Stimulated activated CD4-positive, alpha-beta T cell treated with anti-CD3 and anti-CD28 coated beads, TNF-alpha, amount 100 ng/mL, for 4 hours (primary cell): ENCODE data around the gene ADAM10.

ENCODE experiments used
- DNase-seq, 3 experiments: peaks; one replicate each; pipeline ENCODE4 v3.0.0-alpha.2; 2020; ENCODE audit warnings: low read depth in 3 of 3

The ADAM10 gene

DNA sequence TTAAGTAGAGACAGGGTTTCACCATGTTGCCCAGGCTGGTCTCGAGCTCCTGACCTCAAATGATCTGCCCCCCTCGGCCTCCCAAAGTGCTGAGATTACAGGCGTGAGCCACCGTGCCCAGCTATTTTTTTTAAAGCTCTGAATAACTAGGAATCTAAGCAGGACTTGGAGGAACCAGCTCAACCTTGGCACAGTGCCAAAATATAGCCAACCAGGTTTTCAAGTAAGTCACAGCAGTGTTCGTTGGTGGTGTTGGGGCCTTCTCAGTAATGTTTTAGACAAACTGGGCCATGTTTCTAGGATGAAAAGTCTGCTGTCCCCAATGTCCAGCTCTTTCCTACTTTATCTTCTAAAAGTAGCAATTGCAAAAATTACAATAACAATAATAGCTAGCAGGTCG is 6.4 kb upstream of the ADAM10 start:
- DNase-seq = no peak

DNA sequence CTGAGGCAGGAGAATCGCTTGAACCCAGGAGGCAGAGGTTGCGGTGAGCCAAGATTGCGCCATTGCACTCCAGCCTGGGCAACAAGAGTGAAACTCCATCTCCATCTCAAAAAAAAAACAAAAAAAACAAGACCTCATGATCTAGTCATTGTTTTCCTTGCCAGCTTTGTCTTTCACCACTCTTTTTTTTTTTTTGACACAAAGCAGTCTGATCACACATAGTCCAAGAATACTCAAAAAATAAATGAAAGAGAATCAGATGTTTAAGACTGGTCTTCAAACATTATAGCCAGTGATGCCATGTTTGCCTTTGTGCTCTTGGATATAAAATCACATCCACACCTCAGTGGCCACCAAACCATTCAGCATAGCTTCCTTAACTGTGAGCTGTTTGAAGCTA is 5.8 kb upstream of the ADAM10 start:
- no peak for DNase-seq

DNA sequence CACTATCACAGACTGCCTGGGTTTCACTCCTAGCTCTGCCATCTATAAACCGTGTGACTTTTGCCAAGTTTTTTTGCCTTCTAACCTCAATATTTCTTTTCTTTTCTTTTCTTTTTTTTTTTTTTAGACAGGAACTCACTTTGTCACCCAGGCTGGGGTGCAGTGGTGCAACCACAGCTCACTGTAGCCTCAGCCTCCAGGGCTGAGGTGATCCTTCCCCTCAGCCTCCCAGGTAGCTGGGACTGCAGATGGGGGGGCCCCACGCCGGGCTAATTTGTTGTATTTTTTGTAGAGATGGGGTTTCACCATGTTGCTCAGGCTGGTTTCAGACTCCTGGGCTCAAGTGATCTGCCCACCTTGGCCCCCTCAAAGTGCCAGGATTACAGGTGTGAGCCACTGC is 3.2 kb upstream of the ADAM10 start:
- no peak for DNase-seq

DNA sequence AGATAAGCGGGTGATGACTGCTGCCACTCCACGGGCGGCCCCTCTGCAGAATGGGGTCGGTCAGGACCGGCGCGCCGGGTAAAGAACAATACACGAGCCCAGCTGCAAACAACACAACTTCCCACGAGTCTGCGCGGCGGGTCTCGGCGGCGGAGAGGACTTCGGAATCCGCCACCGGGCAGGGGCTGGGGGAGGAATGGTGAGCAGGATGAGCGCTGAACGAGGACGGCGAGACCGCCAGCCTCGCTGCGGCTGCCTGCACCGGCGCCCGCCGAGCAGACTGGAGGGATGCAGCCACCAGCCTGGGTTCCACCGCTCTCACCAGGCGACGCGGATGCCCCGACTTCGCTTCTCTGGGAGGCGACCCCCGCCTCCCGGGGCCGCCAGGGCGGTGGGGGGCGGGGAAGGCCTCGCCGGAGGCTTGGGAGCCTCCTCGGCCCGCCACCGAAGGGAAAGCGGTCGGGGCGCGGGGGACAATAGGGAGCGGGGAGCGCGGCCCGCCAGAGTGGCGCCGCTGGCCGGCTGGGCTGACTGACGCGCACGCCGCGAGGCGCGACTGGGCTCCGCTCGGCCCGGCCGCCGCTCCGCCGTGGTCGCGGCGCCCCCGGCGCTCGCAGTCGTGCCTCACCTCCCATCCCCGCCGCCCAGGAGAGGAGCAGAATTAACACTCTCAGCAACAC is 515 bp downstream of the ADAM10 start:
- no peak for DNase-seq

DNA sequence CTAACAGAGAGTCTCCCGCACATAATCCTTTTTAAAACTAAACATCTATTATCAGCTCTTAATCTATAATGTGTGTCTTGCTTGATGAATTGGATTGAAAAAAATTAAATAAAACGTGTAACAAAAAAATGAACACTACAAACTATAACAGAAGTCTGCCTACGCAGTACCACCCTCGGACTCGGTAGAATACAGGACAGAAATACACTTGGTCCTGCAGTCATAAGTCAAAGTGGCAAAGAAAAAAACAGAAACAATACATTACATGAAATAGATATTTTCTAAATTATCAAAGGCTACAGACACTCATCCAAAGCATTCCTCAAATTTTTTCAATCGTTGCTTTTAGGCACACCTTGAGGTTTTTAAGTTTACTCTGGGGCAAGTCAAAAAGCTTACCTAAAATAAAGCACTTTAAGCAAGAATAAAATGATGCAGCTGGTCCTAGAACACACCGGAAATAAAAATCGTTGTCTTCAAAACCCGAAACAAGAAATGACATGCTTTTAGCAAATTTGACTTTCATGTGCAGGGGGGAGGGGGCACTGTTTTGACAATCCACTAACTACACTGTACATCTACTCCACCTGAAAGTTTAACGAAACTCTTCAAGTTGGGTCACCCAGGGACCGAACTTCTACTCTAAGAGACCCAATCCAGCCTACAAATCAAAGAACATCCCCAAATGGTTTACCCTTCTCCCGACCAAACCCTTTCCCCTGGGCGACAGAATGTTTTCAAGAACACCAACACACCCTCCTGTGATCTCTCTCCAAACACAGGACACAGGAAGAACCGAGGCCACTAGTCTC is 1.3 kb downstream of the ADAM10 start:
- no peak for DNase-seq

DNA sequence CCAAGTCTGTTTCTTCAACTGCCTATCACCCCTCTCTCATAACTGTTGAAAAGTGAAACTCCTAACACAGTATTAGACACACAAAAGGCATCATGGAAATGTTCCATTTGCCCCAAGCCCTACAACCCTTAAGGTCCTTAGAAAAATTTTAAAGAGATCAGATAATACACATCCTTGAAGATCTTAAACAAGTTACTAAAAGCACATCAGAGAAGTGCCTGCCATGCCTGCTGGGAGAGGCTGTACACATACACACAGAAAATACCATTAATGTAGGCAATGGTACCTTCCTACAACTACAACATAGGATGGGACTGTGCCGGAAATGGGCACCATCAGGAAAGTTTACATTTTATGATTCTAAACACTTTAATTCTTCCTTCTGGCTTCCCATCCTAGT is 3.3 kb downstream of the ADAM10 start:
- no peak for DNase-seq

DNA sequence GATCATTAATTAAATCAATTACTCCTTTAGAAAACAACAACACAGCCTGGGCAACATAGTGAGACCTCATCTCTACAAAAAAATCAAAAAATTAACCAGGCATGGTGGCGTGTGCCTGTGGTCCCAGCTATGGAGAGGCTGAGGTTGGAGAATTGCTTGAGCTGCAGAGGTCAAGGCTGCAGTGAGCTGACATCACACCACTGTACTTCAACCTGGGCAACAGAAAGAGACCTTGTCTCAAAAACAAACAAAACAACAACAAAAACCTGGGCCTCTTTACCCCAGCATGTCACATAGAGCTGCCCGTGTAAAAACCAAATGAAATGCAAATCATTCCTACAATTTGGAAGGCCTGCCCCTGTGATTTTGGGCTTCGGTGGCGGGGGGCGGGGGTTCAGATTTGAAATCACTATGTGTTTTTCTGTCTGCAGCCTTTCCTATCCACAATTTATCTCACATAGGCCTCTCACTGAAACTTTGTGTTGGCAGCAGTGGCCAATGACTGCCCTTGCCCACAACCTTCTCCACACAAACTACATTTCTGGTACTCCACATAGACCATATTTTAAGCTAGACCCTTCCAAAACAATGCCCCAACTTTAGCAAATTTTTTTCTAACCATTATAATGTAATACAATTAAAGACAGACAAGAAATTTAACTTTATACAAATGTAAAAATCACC is 6.5 kb downstream of the ADAM10 start:
- no peak for DNase-seq

DNA sequence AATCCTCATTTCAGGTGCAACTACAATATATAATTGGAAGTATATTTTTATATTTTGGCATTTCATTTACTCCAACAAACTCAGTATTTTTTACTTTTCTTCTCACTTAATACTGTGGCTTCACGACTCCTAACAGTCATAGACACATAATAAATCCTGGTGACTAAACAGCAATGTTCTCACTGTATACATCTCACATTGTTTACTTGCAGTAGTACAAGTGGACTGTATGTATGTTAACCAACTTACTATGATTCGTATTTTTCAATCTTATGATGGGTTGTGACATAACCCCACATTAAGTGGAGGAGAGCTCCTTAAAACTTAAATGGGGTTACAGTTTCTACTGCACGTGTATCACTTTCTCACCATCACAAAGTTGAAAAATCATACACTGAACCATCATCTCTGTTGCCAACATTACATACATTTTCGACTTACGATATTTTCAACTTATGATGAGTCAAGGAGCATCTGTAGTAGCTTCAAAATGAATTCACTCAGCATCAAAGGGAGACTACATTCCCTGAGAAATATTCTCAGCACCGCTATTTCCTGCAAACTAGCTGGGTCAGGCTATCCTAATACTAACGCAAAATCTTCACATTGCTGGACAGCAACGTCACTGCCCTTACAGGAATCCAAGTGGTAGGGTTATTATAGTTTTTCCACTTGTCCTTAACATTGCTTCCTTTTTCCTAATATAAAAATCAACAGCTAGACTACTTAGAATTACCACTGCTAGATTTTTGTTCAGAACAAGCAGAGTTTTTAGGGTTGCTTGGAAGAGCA is 7.3 kb downstream of the ADAM10 start:
- no peak for DNase-seq

DNA sequence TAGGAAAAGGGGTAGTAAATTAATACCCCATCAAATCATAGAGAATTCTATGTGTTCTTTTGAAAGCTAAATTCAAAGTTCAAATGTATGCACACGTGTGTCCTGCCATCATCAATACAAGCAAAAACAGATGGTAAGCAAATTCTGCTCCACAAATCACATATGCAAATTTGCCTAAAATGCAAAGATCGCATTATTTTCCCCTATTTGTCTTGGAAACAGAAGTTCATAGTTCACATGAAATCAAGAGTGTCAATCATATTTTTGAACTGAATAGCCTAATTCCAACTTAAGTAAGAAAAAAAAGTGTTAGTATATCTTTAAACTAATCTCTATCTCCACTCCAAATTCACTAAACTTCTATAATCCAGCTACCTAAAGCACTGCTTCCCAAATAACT is 8.5 kb downstream of the ADAM10 start:
- DNase-seq = no peak

DNA sequence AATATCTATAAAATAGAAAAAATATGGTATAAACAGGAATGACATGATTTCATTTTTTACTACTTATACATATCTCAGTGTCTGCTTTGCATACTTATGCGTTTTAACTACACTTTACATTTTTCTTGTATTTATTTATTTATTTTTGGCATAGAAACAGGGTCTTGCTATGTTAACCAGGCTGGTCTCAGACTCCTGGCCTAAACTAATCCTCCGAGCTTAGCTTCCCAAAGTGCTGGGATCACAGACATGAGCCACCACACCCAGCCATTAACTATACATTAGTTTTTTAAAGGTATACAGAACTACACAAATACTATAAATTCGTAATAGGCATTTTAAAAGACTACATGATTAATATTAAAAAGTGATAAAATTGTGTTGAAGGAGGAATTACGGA is 9.1 kb downstream of the ADAM10 start:
- no peak for DNase-seq

DNA sequence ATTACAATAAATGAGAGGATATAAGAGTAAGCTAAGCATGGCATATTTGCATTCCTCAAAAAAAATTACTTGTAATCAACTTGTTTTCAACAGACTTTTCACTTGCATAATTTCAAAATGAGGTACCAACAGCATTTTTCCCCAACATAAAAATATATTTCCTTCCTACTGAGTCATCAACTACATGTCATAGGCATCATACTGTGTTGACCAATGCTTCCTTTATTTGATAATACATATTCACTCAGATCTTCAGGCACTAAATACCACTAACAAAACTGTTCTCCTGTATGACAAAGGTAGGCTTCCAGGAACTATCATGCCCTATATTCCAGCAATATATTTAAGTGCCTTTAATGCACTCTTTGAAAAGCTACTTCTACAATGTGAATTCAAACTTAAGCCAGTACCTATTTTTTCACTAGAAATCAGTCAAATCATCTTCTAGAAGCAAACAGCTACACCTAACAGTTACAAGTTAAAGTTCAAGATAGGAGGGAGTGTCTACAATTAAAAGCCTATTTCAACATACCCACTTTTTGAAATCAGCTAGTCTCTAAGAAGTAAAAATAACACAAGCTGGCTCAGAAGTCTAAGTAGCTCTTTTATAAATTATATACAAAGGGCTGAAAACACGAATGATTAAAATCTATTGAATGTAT is 11.3 kb downstream of the ADAM10 start:
- no peak for DNase-seq

DNA sequence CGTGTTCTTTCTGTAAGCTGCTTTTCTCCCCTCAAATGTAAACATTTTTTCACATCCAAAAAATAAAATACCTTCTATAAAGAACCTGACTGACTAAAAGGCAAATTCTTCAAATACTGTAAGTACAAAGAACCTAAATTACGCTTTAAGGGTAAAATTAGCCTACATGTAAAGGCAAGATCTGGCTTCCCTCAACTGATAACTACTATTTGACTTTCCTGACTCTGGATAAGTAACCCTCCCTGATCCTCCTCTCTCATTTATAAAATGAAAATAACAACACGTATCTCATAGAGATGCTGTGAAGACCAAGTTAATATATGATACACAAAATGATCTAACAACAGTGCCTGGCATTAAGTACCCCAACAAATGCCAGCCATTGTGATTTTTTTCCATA is 12.2 kb downstream of the ADAM10 start:
- no peak for DNase-seq

DNA sequence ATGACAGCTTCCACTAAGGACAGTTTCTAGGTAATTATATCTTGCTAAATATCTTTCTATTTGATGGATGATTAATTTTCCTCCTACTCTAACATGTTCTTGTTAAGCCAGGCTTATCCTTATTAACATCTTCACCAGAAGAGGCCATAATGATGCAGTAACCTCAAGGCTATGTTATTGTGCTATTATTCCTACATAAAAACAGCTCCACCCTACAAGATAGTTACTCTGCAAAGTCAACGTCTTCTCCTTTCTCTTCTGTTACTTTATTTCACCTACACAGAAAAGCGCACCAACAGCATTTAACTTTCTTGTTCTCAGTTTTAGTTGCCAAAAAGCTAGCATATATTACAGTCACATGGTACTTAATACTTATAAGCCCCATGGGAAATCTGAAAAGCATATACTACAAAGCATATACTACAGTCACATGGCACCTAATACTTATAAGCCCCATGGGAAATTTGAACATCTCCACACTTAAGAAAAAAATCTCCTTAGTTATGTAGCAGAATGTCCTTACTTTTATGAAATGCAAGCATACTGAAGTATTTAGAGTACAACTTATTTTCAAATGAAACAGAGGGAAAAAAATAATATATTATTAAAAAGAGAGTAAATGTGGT is 13.4 kb downstream of the ADAM10 start:
- DNase-seq = no peak

DNA sequence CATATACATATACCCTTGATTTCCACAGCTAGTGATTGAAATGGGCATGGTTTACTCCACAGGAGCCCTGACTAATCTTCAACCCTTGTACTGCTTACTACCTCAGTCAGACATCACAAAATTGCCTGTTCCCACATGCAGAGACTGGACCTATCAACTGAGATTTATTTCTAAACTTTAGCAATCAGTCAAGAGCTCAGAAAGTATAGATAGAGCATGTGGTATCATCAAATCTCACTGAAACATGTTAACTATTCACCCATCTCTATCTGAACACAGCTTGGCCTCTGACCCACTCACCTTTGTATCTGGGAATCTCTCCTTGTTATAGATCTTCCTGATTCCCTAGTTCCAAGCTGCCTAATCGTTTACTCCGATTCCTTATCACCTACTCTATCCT is 14.6 kb downstream of the ADAM10 start:
- DNase-seq = no peak

DNA sequence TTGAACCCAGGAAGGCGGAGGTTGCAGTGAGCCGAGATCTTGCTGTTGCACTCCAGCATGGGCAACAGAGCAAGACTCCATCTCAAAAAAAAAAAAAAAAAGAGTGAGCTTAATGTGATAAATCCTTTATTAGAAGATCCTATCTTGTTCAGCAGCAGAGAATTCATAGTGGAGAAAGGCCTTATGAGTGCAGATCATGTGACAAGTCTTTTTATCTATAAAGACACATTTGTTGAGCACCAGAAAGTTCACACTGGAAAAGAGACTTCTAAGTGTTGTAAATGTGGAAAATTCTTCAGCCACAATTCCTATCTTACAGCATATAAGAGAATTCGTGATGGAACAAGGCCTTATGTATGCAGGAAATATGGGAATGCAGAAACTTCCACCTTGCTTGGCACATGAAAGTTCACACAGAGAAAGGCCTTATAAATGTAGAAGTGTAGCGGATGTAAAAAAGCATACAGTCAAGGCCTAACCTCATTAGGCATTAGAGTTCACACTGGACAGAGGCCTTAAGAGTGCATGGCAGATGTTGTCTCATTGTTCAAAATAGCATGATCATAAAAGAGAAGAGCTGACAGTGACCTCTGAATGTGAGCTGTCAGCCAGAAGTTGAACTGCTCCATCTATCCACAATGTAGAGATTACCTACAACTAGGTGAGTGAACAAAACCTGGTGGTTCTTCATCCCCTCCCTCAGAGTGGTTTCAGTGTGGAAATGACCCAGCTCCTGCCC is 16.7 kb downstream of the ADAM10 start:
- no peak for DNase-seq

DNA sequence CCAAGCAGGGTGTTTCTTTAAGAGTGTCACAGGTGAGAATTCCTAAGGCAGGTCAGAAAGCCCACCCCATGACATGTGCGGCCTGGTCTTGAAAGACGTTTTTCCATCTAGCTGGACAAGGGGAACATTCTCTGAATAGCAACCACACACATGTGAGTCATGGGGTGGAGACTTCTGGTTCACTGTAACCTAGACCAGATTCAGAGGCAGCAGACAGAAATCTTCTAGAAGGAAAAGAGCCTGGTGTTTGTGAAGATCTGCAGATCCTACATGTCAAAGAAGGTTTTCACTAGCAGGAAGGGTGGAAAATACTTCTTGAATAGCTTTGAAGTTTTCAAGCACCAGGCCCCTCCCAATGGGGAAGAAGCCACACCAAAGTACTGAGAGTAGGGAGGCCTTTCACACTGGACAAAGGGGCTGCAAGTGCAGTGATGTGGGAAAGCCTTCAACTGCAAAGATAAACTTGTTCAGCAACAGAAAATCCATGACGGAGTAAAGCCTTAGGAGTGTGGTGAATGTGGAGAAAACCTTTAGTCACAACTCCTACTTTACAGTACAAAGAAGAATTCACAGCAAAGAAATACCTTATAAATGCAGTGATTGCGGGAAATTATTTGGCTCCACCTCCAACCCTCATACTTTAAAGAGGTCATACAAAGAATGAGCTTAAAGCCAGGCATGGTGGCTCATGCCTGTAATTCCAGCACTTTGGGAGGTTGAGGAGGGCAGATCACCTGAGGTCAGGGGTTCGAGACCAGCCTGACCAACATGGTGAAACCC is 17.6 kb downstream of the ADAM10 start:
- DNase-seq = no peak

DNA sequence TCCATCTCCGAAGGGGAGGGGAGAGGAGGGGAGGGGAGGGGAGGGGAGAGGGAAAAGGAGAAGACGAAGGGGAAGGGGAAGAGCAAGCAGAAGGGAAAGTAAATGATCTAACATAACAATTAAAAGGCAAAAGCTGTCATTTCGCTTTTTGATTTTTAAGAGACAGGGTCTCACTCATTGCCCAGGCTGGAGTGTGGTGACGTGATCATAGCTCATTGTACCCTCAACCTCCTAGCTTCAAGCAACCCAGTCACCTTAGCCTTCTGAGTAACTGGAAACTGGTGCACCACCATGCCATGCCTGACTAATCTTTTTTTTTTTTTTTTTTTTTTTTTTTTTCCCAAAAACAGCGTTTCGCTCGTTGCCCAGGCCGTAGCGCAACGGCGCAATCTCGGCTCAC is 22.6 kb downstream of the ADAM10 start:
- DNase-seq = no peak

DNA sequence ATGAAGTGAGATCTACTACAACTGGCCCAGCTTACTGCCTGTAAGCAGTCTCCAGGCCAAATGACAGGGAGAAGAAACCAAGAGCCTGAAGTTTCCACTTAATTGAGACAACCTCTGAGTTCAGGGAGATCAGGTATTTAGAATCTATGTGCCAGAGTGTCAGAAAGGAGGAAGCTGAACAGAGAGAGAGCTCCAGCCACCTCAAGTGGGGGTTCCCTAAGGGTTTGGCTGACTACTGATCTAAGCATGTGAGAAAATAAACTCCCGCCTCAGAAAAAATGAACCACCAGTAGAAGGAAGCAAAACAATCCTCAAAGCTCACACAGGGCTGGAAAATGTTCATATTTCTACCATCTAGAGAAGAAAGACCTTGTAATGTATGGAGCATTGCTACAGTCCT is 25.0 kb downstream of the ADAM10 start:
- no peak for DNase-seq

DNA sequence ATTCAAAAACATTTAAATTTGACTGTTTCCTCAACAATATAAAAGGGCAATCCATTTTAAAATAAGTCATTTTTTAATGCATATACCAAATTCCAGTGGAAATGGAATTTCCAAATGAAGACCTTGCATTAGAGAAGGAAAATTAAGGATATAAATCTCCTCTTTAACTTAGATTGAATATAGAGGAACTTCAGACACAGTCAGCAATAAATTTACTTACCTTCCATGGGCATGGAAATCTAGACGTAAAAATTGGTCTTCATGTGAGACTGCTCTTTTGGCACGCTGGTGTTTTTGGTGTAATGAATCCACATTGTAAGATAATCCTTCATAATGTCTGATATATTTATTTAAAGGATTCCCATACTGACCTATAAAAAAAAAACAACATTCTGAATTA is 32.1 kb downstream of the ADAM10 start:
- DNase-seq = no peak

DNA sequence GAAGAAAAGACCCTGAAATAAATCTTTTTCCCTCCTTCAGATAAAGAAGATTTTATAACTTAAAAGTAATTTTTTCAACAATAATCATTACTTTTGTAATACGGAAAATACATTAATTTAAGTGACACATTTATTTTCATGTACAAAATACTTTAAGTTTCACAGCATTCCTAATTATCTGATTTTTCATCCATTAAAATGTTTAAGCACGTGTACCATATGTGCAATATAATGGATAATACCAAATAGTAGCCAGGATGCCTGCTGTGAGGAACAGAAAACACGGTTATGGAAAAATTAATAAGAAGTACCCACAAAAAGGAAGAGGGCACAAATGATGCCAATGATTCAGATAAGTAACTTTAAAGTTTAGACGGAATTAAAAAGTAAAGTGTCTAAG is 33.5 kb downstream of the ADAM10 start:
- DNase-seq = no peak
